GM19438 (cell line): Measurements from ENCODE around the gene RNF150.

Experiments used
- ATAC-seq: cut with Tn5 transposase; IDR thresholded peaks from one replicate; pipeline ENCODE4 v1.9.1; 2021; ENCODE audit warnings: low read depth; ENCODE audit not compliant: unreplicated experiment

The RNF150 gene

GRCh38 chr4:141028024-141028529, 105.2 kb downstream of the RNF150 start:
- ATAC-seq, result no peak

GRCh38 chr4:141027421-141027820, 105.8 kb downstream of the RNF150 start:
- no peak for ATAC-seq

GRCh38 chr4:141026900-141027299, 106.4 kb downstream of the RNF150 start:
- no peak for ATAC-seq

- ATAC-seq, result no peak
These were observed 110.2 kb downstream of the RNF150 start for GRCh38 chr4:141023051-141023450.

DNA sequence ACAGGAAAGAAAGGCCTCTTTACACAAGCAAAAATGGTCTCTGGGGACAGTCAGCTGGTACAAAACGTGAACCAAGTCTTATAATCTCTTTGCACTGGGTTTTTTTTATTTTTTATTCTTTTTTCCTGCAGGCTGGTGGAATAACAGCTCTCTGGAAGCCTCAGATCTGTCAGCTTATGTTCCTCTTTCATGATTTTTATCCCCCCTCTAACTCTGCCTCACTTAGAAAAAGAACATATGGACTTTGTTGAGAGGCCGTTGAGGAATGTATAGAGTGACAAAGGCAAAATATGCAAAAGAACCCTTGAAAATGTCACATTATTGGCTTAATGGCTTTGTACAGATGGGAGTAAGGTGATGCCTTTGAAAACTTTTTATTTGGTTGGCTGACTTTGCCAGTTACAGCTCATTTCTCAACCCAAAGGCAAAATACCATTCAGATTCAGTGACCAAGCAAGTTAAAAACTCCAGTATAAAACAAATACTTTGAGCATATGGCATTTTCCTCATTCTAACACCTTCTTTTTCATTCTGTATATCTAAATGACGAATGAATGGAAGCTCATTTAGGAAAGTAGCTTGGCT, 111.1 kb downstream of the RNF150 start:
- no peak for ATAC-seq

GRCh38 chr4:141021397-141022110, 111.7 kb downstream of the RNF150 start:
- no peak for ATAC-seq

DNA sequence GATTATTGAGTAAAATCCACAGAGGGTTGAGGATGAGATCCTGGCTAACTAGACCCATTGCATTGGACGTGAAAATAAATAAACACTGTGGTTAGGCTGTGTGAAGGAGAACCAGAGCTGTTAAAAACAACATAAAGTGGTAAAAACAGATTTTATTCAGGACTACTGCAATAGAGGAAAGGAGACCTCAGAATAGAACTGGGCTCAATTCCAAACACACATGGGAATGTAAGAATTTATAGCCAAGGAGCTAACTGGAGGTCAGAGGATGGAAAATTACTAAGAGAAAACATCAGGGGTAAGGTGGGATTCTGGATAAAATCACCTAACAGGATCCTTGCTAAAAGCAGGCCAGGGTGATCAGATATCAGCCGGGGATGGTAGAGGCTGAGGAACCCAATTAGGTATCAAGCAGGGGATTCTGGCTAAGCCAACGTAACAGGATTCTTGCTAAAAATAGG, 112.4 kb downstream of the RNF150 start:
- no peak for ATAC-seq

DNA sequence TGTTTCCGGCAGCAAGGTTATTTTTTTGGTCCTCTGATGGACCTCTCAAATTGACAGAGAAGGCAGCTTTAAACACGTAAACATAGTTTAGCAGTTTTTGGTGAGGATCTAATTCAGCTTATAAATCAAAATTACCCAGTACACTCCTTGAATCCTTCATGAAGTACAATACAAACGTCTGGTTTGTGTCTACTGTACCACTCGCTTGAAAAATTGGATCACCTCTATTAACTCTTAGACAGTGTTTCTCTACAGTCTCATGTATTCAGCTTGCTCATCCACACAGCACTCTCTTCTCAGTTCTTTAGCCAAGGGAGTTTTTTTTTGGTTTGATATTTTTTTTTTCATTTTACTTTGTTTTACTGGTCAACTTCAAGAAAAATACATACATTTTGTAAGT, 113.5 kb downstream of the RNF150 start:
- ATAC-seq, result no peak

GRCh38 chr4:141016117-141016798, 117.0 kb downstream of the RNF150 start:
- ATAC-seq, result no peak

GRCh38 chr4:141013899-141014298, 119.4 kb downstream of the RNF150 start:
- ATAC-seq, result no peak

GRCh38 chr4:141011901-141012315, 121.4 kb downstream of the RNF150 start:
- no peak for ATAC-seq

GRCh38 chr4:141009931-141010330, 123.3 kb downstream of the RNF150 start:
- ATAC-seq, result no peak

GRCh38 chr4:141009129-141009528, 124.1 kb downstream of the RNF150 start:
- no peak for ATAC-seq

GRCh38 chr4:141006242-141006802, 126.9 kb downstream of the RNF150 start:
- ATAC-seq, result no peak

GRCh38 chr4:141004823-141005222, 128.4 kb downstream of the RNF150 start:
- no peak for ATAC-seq

DNA sequence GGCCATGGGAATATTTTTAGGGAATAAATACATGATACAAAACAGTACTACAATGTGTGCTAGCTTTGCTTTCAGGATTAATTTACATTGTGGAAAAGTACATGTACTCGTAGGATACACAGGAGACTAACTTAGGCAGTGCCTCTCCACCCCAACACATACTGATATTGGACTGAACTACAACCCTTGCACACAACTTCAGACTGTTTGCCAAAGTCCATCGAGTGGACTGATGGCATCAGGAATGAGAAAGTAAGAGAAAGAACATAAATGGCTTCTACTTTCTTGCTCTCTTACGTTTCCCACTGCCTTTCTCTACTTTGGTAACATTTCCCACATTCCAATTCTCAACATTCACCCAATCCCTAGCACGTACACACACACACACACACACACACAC, 130.1 kb downstream of the RNF150 start:
- ATAC-seq, result no peak

DNA sequence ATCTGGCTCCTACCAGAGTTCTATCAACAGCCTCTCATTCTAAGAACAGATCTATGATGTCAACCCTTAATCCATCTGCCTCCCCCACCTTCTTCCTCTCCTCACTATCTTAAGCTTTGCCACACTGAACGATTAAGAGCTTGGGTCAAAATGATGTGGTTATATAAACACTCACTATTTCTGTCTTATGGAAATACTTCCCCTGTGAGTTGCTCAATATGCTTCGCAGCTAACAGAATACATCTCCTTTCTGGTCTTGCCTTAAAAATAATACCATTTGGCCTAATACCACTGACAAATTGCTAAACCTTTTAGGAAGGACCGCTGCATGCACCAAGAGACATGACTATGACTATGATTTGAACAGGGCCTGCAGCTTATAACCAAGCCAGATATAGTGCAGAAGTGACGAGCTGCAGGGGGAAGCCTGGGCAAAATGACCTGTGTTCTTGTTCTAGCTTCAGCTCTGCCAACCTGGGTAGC, 130.9 kb downstream of the RNF150 start:
- ATAC-seq, result no peak

- no peak for ATAC-seq
These were observed 136.5 kb downstream of the RNF150 start for GRCh38 chr4:140996766-140997165.

DNA sequence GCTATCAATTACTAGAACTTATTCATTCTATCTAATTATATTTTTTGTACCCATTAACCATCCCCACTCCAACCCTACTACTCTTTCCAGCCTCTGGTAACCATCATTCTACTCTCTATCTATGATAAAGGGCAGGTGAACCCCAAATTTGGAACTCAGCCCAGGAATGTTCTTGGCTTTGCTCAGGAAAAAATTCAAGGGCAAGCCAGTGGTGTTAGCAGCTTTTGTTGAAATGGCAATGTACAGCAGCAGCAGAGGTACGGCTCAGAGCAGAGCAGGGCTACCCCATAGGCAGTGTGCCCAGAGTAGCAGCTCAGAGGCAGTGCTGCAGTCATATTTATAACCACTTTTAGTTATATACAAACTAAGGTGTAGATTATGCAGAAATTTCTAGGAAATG, 138.2 kb downstream of the RNF150 start:
- no peak for ATAC-seq

GRCh38 chr4:140994015-140994414, 139.3 kb downstream of the RNF150 start:
- ATAC-seq, result no peak

- no peak for ATAC-seq
These were observed 139.9 kb downstream of the RNF150 start for GRCh38 chr4:140993370-140993769.
